DMS 273 treated with DMSO at 0.1 percent for 48 hours (cell line): ENCODE results near the gene RABGEF1.
"Not testable (repeated sequence)": the region's sequence is repeated elsewhere in the genome, so short reads cannot be mapped to it uniquely, and the experiment has no call there.

Source experiments
- DNase-seq: peaks from one replicate; lab custom pipeline; 2025; lab: John Stamatoyannopoulos, UW

RABGEF1 gene

GRCh38 chr7:66740302-66740979 is at the start of gene RABGEF1:
Gene RABGEF1 (plus strand): TSS chr7:66740733. CDS start chr7:66771900, 31,167 bp downstream.
- DNase-seq: peak; percentile 81

- no peak for DNase-seq
Measured at GRCh38 chr7:66693331-66693730, 47.2 kb upstream of the RABGEF1 start.

- no peak for DNase-seq
Measured at GRCh38 chr7:66694286-66694685, 46.2 kb upstream of the RABGEF1 start.

GRCh38 chr7:66695417-66695816 is 45.1 kb upstream of the RABGEF1 start:
- not testable (repeated sequence) for DNase-seq

- DNase-seq: not testable (repeated sequence)
Measured at GRCh38 chr7:66696134-66696533, 44.4 kb upstream of the RABGEF1 start.

GRCh38 chr7:66696774-66697191 is 43.8 kb upstream of the RABGEF1 start:
- DNase-seq: peak; percentile 99

- DNase-seq: peak; percentile 53
Measured at GRCh38 chr7:66697449-66698438, 42.8 kb upstream of the RABGEF1 start.

- no peak for DNase-seq
Measured at GRCh38 chr7:66698652-66699205, 41.8 kb upstream of the RABGEF1 start.

- no peak for DNase-seq
Measured at GRCh38 chr7:66699998-66700397, 40.5 kb upstream of the RABGEF1 start.

GRCh38 chr7:66700633-66701131 is 39.9 kb upstream of the RABGEF1 start:
- DNase-seq: no peak

GRCh38 chr7:66707825-66708224 is 32.7 kb upstream of the RABGEF1 start:
- DNase-seq: no peak

GRCh38 chr7:66710752-66711151 is 29.8 kb upstream of the RABGEF1 start:
- not testable (repeated sequence) for DNase-seq

- DNase-seq: no peak
Measured at GRCh38 chr7:66713687-66714086, 26.8 kb upstream of the RABGEF1 start.

GRCh38 chr7:66716634-66717033 is 23.9 kb upstream of the RABGEF1 start:
- not testable (repeated sequence) for DNase-seq

- no peak for DNase-seq
Measured at GRCh38 chr7:66720561-66720960, 20.0 kb upstream of the RABGEF1 start.

GRCh38 chr7:66725843-66726242 is 14.7 kb upstream of the RABGEF1 start:
- no peak for DNase-seq

- DNase-seq: no peak
Measured at GRCh38 chr7:66727058-66727457, 13.5 kb upstream of the RABGEF1 start.

- DNase-seq: no peak
Measured at GRCh38 chr7:66728571-66728970, 12.0 kb upstream of the RABGEF1 start.

- no peak for DNase-seq
Measured at GRCh38 chr7:66729274-66729673, 11.3 kb upstream of the RABGEF1 start.

- DNase-seq: peak; percentile 16
Measured at GRCh38 chr7:66731986-66732385, 8.5 kb upstream of the RABGEF1 start.

- DNase-seq: no peak
Measured at GRCh38 chr7:66732439-66732838, 8.1 kb upstream of the RABGEF1 start.

- DNase-seq: no peak
Measured at GRCh38 chr7:66734006-66734405, 6.5 kb upstream of the RABGEF1 start.
